CD14-positive monocyte (primary cell): ENCODE measurements around the gene RARRES2. TPM values are rescaled to one million over a fixed set of nuclear protein-coding genes. Genes with fewer than 3 reads are reported as not detected.

ENCODE experiments used
- DNase-seq, 3 donors: peaks; one replicate each; pipeline ENCODE4 v3.0.0-alpha.2; 2011 to 2022
- H2AFZ ChIP-seq: 2 replicates; pipeline ENCODE4 v1.6.0; 2012; ENCODE audit warnings: mild to moderate bottlenecking, low read depth, low read length, inconsistent platforms; ENCODE audit not compliant: insufficient read depth, poor library complexity, severe bottlenecking
- H3K27ac ChIP-seq, 2 donors: 1 replicate in 1 of 2; 2 replicates in 1 of 2; pipeline ENCODE4 v1.5.1; 2012 to 2013; ENCODE audit warnings: low read length in 2 of 2, control low read depth in 1 of 2, inconsistent platforms in 1 of 2, low read depth in 1 of 2, mild to moderate bottlenecking in 1 of 2
- H3K27me3 ChIP-seq, 2 donors: one replicate each; pipeline versions ENCODE4 v1.6.0 to v1.6.1; 2011 to 2013; ENCODE audit warnings: low read length in 2 of 2; ENCODE audit not compliant: control insufficient read depth in 2 of 2, insufficient read depth in 2 of 2
- H3K36me3 ChIP-seq, 2 donors: replicated peaks in 1 of 2; 1 replicate in 1 of 2; 2 replicates in 1 of 2; pipeline versions ENCODE4 v1.5.1 to v1.6.1; 2012 to 2013; ENCODE audit warnings: low read length in 2 of 2, control low read depth in 1 of 2, inconsistent platforms in 1 of 2, mild to moderate bottlenecking in 1 of 2; ENCODE audit not compliant: insufficient read depth in 2 of 2, control insufficient read depth in 1 of 2
- H3K4me1 ChIP-seq, 2 donors: 1 replicate in 1 of 2; 2 replicates in 1 of 2; pipeline versions ENCODE4 v1.5.1 to v1.6.1; 2012 to 2013; ENCODE audit warnings: low read length in 2 of 2, control low read depth in 1 of 2, inconsistent platforms in 1 of 2, mild to moderate bottlenecking in 1 of 2, moderate library complexity in 1 of 2; ENCODE audit not compliant: insufficient read depth in 2 of 2, control insufficient read depth in 1 of 2
- H3K4me2 ChIP-seq: replicated peaks from 2 replicates; pipeline ENCODE3; 2012; ENCODE audit warnings: low read length, moderate library complexity, mild to moderate bottlenecking; ENCODE audit not compliant: poor library complexity, severe bottlenecking; ENCODE audit errors: extremely low read depth
- H3K4me3 ChIP-seq, 3 experiments: fragments of 200-600 bp in 1 of 3; sonication (generic) in 1 of 3; replicated peaks in 1 of 3; 1 replicate in 2 of 3; 2 replicates in 1 of 3; pipeline ENCODE4 v1.5.1; 2011 to 2013; ENCODE audit warnings: low read length in 3 of 3, mild to moderate bottlenecking in 3 of 3, control low read depth in 2 of 3, low read depth in 2 of 3, inconsistent platforms in 1 of 3, moderate library complexity in 1 of 3
- H3K79me2 ChIP-seq: 2 replicates; pipeline ENCODE4 v1.6.0; 2012; ENCODE audit warnings: mild to moderate bottlenecking, control low read depth, inconsistent platforms, low read length, moderate library complexity; ENCODE audit not compliant: insufficient read depth
- H3K9ac ChIP-seq: 2 replicates; pipeline ENCODE4 v1.6.0; 2017; ENCODE audit warnings: low read length, mild to moderate bottlenecking; ENCODE audit not compliant: insufficient read depth, poor library complexity, severe bottlenecking
- H3K9me3 ChIP-seq, 2 donors: replicated peaks in 1 of 2; 1 replicate in 1 of 2; 2 replicates in 1 of 2; pipeline versions ENCODE4 v1.5.1 to v1.6.1; 2012 to 2013; ENCODE audit warnings: low read length in 2 of 2, control low read depth in 1 of 2; ENCODE audit not compliant: control insufficient read depth in 1 of 2, insufficient read depth in 1 of 2
- H4K20me1 ChIP-seq: 2 replicates; pipeline ENCODE4 v1.6.0; 2012; ENCODE audit warnings: mild to moderate bottlenecking, low read length, control low read depth, moderate library complexity; ENCODE audit not compliant: insufficient read depth
- H3K27ac Mint-ChIP-seq, 7 donors: one replicate each; pipeline ENCODE4 v1.8.0; 2020; ENCODE audit warnings: mild to moderate bottlenecking in 7 of 7, mixed read lengths in 7 of 7, moderate library complexity in 6 of 7, inconsistent platforms in 2 of 7
- H3K27me3 Mint-ChIP-seq, 3 donors: one replicate each; pipeline ENCODE4 v1.8.0; 2021 to 2022; ENCODE audit warnings: low read depth in 3 of 3, mild to moderate bottlenecking in 3 of 3, mixed read lengths in 3 of 3, moderate library complexity in 3 of 3, inconsistent platforms in 1 of 3
- H3K36me3 Mint-ChIP-seq, 2 donors: one replicate each; pipeline ENCODE4 v1.8.0; 2020; ENCODE audit warnings: mixed read lengths in 2 of 2, inconsistent platforms in 1 of 2, mild to moderate bottlenecking in 1 of 2
- H3K4me1 Mint-ChIP-seq: one replicate; pipeline ENCODE4 v1.8.0; 2020; ENCODE audit warnings: mild to moderate bottlenecking, mixed read lengths
- H3K4me3 Mint-ChIP-seq, 2 donors: one replicate each; pipeline ENCODE4 v1.8.0; 2020; ENCODE audit warnings: mild to moderate bottlenecking in 2 of 2, mixed read lengths in 2 of 2, moderate library complexity in 1 of 2
- H3K9me3 Mint-ChIP-seq, 7 donors: one replicate each; pipeline ENCODE4 v1.8.0; 2020 to 2022; ENCODE audit warnings: mixed read lengths in 7 of 7, mild to moderate bottlenecking in 6 of 7, moderate library complexity in 6 of 7, inconsistent platforms in 2 of 7
- WGBS: methylation state at CpG from one replicate; pipeline ENCODE4 v1.1.5; 2013; ENCODE audit warnings: missing lambda C conversion rate; ENCODE audit not compliant: insufficient coverage; 5-methylcytosine and 5-hydroxymethylcytosine counted together
- intact Hi-C, 2 donors: fragments of 100-400 bp; cut with micrococcal nuclease; formaldehyde crosslinking; loops; one replicate each; pipeline versions ENCODE4 v1.15.0 to v1.15.1; 2023
- polyA plus RNA-seq, 3 donors: library from polyadenylated mRNA; depleted of rRNA in 1 of 3; unstranded in 2 of 3; stranded (reverse) in 1 of 3; fragments of 300-500 nt in 2 of 3; fragments of >200 nt in 1 of 3; fragmentation: Illumina TruSeq in 2 of 3; gene quantifications; 1 replicate in 2 of 3; 2 replicates in 1 of 3; pipeline ENCODE4 v1.2.3, GENCODE V29; 2012 to 2021
- TF ChIP-seq, protein P1 (sequence below): fragments of 200-600 bp; IDR thresholded peaks from one replicate; pipeline ENCODE4 v1.8.0; 2022; ENCODE audit warnings: antibody characterized with exemption, mild to moderate bottlenecking

Gene RARRES2
- polyA plus RNA-seq, 3 donors, result not detected

GRCh38 chr7:150377196-150377595 lies 35.8 kb upstream of the RARRES2 start:
- peak overlapping the region in 6 of 7 donors; percentile 11 to 86 (median 58) for H3K27ac Mint-ChIP-seq
- H3K4me3 Mint-ChIP-seq, result no peak overlapping the region
- Histone ChIP-seq H3K4me1 (peaks cover 30 to 35% of the 10 kb centered on the region in 2 donors), H2AFZ (no peak overlapping the region), H3K79me2 (peaks cover 46% of the 10 kb centered on the region), H3K9me3 (no peaks in the 10 kb centered on the region), H3K4me3 (no peak overlapping the region), H3K4me2 (no peak overlapping the region), H3K9ac (no peak overlapping the region), H4K20me1 (peaks cover 30% of the 10 kb centered on the region), H3K36me3 (peaks cover 22 to 25% of the 10 kb centered on the region in 2 donors), H3K27ac (no peak overlapping the region), H3K27me3 (no peaks in the 10 kb centered on the region)
- H3K4me1 Mint-ChIP-seq, result peaks cover 41% of the 10 kb centered on the region
- TF ChIP-seq, protein P1, sequence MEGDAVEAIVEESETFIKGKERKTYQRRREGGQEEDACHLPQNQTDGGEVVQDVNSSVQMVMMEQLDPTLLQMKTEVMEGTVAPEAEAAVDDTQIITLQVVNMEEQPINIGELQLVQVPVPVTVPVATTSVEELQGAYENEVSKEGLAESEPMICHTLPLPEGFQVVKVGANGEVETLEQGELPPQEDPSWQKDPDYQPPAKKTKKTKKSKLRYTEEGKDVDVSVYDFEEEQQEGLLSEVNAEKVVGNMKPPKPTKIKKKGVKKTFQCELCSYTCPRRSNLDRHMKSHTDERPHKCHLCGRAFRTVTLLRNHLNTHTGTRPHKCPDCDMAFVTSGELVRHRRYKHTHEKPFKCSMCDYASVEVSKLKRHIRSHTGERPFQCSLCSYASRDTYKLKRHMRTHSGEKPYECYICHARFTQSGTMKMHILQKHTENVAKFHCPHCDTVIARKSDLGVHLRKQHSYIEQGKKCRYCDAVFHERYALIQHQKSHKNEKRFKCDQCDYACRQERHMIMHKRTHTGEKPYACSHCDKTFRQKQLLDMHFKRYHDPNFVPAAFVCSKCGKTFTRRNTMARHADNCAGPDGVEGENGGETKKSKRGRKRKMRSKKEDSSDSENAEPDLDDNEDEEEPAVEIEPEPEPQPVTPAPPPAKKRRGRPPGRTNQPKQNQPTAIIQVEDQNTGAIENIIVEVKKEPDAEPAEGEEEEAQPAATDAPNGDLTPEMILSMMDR, result no peak
- H3K9me3 Mint-ChIP-seq, result no peaks in the 10 kb centered on the region
- H3K36me3 Mint-ChIP-seq, result peaks cover 21 to 41% of the 10 kb centered on the region in 2 donors
- DNase-seq, result peak in 2 of 3 donors; percentile 24 to 57
- 36% methylated on average over 1 of the region's 3 CpGs for WGBS
- peaks cover 0 to 1% (median 0%) of the 10 kb centered on the region in 3 donors for H3K27me3 Mint-ChIP-seq
- intact Hi-C loops, result loop anchor here in 1 of 2 donors (10.0 kb wide), 1 partner anchor 708 kb away; the partner anchor contains the start of genes AGAP3, FASTK and TMUB1

DNA sequence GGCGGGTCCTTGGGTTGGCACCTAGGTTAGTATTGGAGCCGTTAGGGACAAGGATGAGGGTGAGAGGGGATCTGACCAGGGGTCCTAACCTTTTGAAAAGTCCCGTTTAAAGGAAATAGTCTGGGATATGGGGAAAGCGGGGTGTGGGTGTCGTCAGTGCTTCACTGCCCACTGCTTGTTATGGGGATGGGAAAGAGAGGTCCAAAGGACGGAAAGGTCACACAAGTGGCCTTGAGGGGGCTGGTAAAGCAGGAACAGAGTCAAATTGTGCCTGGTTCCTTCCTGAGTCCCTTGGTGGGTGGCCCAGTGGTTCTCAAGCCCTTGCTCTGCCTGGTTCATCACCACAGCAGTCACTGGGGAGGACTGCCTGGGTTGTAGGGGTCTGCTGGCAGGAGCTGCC lies 35.1 kb upstream of the RARRES2 start:
- no peak overlapping the region for H3K4me3 ChIP-seq
- Mint-ChIP-seq H3K27ac (peak overlapping the region in 5 of 7 donors; percentile 16 to 69 (median 38)), H3K9me3 (no peaks in the 10 kb centered on the region), H3K4me1 (peaks cover 41% of the 10 kb centered on the region), H3K36me3 (peaks cover 23 to 43% of the 10 kb centered on the region in 2 donors), H3K27me3 (no peaks in the 10 kb centered on the region), H3K4me3 (no peak overlapping the region)
- intact Hi-C loops, result loop anchor here in 1 of 2 donors (10.0 kb wide), 1 partner anchor 708 kb away; the partner anchor contains the start of genes AGAP3, FASTK and TMUB1
- TF ChIP-seq, protein P1, result no peak
- H3K9me3 ChIP-seq, result no peaks in the 10 kb centered on the region
- 92% methylated on average over 6 of the region's 6 CpGs for WGBS
- peak overlapping the region in 1 of 2 donors; percentile 17 for H3K27ac ChIP-seq
- no peaks in the 10 kb centered on the region for H3K27me3 ChIP-seq
- H3K79me2 ChIP-seq, result peaks cover 48% of the 10 kb centered on the region
- H3K9ac ChIP-seq, result no peak overlapping the region
- peaks cover 30 to 35% of the 10 kb centered on the region in 2 donors for H3K4me1 ChIP-seq
- peaks cover 22 to 31% of the 10 kb centered on the region in 2 donors for H3K36me3 ChIP-seq
- H2AFZ ChIP-seq, result no peak overlapping the region
- DNase-seq, result no peak
- no peak overlapping the region for H3K4me2 ChIP-seq
- H4K20me1 ChIP-seq, result peaks cover 36% of the 10 kb centered on the region
